LNCAP (cell line): ENCODE results near the gene PAK6.
A peak's percentile ranks its signal among the peaks of the same experiment; 100 is the strongest.

Experiments used
- CTCF ChIP-seq: fragments of 450-650 bp; IDR thresholded peaks from 2 replicates; pipeline ENCODE4 v1.5.1; 2017; ENCODE audit warnings: mild to moderate bottlenecking

PAK6 gene

GRCh38 chr15:40306908-40307307, 68.0 kb downstream of the PAK6 start:
- no peak for TF ChIP-seq CTCF

DNA sequence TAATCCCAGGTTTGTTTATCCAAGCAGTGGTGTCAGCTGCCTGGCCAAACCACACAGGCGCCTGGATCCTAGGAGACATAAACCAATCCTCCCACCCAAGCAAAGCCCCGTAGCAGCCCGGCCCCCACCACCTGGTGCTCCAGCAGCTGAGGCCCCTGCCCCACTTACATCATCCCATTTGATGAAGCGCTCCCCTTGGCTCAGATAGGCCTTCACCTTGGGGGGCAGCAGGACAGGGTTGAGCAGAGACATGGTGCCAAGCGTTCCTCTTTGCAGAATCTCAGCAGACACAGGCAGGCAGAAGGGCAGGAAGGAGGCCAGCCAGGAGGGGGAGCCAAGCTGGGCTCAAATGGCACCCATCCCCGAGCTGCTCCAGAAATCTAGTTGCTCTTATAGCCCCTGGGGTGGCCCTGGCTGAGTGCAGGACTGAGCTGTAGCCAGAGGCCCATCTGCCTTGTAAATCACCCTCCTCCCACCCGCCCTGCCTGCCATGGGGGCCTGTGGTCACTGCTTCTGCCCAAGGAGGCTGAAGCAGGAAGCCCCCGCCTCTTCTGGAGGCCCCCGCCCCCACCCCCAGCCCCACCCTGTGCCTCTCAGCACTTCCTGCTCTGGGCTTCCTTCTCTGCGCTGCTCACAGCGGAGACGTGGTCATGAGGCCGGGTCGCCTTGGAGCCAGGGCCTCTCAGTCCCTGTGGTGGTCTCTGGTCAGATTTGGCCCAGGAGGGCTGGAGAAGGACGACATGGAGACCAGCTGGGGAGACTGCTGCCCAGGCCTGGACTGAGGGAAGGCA, 68.8 kb downstream of the PAK6 start, which contains the start of gene PLCB2:
Gene PLCB2 (minus strand): TSS at position 515 of the 791 bp plus-strand sequence. CDS start 263 bp downstream, at position 252.
- no peak for TF ChIP-seq CTCF

DNA sequence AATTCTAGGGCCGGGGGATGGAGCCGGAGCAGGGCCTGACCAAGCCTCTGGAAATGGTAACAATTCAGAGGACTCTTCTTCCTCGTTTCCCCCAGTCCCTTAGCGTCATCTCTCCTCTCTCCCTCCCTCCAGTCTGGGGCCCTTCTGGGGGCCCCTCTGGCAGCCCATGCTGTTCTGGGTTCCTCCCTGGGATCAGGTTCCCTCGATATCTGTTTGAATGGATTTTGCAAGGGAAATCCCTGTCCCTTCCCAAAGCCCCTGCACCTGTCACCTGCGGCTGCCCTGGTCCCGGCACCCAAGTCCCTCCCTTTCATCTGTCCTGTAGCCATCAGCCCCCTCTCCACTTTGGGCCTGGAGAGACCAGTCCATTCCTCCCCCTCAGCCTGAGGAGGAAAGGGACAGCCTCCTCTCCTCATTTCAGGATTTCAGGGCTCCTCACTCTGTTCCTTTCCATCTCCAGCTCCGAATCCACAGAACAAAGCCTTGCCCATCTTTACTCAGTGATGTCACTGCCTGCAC, 70.5 kb downstream of the PAK6 start:
- TF ChIP-seq CTCF = no peak

DNA sequence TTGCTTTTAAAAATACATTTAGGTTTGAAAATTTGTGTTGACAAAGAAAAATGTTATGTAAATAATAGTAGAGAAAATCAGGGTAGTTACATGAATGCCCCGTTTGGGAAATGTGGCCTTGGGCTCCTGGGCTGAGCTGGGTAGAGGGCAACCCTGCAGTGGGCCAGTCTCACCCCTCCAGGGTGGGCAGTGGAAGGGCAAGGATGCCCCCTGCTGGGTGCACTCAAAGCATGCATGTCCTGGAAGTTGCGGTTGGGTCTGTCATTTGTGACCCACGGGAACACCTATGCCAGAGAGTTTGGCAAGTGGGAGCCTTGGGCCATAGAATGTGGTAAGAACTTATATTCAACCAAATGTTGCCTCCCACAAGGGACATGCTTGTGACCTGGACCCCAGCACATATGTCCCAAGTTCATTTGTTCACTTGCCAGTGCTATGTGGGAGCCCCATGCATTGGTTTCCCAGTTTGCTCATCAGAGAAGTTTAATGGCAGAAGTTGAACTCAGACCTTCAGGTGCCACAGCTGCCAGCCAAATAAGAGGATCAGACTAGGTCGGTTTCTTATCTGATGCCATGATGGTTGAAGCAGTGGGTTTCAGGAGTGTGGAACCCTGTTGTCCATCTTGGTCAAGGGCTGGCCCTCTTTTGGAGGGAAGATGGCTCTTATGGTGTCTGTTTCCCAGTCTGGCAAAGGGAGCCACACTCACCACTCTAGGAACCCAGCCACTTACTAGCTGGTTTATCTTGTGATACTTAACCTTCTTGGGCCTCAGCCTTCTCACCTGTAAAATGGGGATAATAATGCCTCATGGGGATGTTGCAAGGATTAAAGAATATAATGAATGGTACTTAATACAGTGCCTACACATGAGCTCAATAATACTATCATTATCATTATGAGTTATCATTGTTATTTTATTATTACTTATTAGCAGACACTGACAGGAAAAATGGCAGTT, 71.4 kb downstream of the PAK6 start:
- peak; percentile 74 for TF ChIP-seq CTCF

DNA sequence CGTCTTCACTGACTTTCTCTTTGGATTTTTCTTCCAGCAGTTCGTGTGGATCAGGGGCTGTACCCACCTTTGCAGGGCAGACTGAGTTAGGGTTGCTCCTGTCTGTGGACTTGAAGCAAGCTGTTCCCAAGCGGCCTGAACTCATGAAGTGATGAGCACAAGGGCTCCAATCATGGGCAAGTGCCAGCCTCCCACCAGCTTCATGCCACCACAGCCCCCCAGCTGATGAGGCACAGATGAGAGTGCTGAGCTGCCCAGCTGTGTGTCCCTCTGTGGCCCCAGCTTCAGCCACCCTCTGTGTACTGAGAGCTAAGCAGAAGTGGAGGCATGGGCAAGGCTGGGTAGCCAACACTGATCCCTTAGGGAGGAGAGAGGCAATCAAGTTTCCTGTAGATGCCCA, 72.1 kb downstream of the PAK6 start:
- no peak for TF ChIP-seq CTCF

DNA sequence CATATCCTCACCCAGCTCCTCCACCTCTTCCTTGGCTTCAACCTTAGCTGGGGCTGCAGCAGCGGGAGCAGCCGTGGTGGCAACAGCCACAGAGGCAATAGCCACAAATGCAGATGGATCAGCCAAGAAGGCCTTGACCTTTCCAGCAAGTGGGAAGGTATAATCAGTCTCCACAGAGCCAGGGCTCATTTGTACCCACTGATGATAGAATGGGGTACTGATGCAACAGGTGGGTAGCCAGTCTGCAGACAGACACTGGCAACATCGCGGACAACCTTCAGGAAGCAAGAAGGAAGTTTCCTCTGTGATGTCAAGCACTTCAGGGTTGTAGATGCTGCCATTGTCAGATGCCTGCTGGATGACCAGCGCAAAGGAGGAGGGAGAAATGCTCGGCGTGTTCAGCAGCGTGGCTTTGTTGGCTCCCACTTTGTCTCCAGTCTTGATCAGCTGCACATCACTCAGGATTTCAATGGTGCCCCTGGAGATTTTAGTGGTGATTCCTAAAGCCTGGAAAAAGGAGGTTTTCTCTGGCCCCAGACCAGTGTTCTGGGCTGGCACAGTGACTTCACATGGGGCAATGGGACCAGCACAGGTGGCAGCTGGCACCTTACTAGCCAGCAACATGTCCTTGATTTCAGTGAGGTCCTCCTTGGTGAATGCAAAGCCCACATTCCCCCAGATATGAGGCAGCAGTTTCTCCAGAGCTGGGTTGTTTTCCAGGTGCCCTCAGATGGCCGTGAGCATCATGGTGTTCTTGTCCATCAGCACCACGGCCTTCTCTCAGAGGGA, 73.7 kb downstream of the PAK6 start:
- no peak for TF ChIP-seq CTCF
